Measurements from ENCODE around the gene STYK1.

DNA sequence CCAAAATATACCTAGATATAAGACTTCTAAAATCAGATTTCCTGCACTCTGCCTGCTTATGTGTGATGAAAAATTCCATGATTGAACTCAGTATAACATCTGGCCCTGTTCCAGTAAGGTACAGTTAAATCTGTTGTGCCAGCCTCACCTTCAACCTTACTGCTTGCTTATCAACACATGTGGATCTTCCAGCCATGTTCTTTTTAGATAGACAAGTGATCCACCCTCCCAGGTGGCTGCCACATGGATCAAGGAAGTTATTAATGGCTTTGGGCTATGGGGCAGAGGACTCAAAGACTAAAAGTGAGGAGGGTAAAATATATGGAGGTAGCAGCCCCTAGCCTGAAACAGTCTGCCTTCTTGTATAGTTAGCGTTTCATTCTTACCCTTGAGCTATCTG lies 35.1 kb downstream of the STYK1 start:
- TF ChIP-seq BHLHE40 (IDR thresholded peaks at IDR 0.05; ENCODE audit: borderline replicate concordance): no peak
- TF ChIP-seq FOXA1 (IDR thresholded peaks at IDR 0.05): no peak
- TF ChIP-seq, protein P1, sequence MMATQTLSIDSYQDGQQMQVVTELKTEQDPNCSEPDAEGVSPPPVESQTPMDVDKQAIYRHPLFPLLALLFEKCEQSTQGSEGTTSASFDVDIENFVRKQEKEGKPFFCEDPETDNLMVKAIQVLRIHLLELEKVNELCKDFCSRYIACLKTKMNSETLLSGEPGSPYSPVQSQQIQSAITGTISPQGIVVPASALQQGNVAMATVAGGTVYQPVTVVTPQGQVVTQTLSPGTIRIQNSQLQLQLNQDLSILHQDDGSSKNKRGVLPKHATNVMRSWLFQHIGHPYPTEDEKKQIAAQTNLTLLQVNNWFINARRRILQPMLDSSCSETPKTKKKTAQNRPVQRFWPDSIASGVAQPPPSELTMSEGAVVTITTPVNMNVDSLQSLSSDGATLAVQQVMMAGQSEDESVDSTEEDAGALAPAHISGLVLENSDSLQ (IDR thresholded peaks at IDR 0.05): no peak
- no peak for TF ChIP-seq ARNT (IDR thresholded peaks at IDR 0.05)
- TF ChIP-seq SP1 (IDR thresholded peaks at IDR 0.05): no peak
- TF ChIP-seq ZNF384 (IDR thresholded peaks at IDR 0.05): no peak
- no peak for TF ChIP-seq CTBP1 (IDR thresholded peaks at IDR 0.05; ENCODE audit: borderline replicate concordance)
- TF ChIP-seq FOXM1 (IDR thresholded peaks at IDR 0.05; ENCODE audit: borderline replicate concordance): no peak
